ENCODE measurements around the gene PTHLH. TPM values are rescaled to one million over a fixed set of nuclear protein-coding genes. Genes with fewer than 3 reads are reported as not detected.

PTHLH gene
- total RNA-seq, 1 experiment from 2014 or later, result not detected

- Mint-ChIP-seq H3K4me3 (no peak overlapping the region), H3K27me3 (ENCODE audit: low read depth) (no peaks in the 10 kb centered on the region; the same call in 1 of the 2 replicates), H3K36me3 (no peaks in the 10 kb centered on the region), H3K9me3 (no peaks in the 10 kb centered on the region), H3K4me1 (peaks cover 6% of the 10 kb centered on the region), H3K27ac (no peak overlapping the region)
- ChIA-PET POLR2A (no interaction called here), CTCF (no interaction called here)
- ATAC-seq (no peak), DNase-seq (ENCODE audit: low spot score) (no peak)
- TF ChIP-seq NR1H2 (CRISPR knock-in tag; IDR thresholded peaks at IDR 0.05) (no peak), GABPB1 (CRISPR knock-in tag; IDR thresholded peaks at IDR 0.05) (no peak), HMGA2 (CRISPR knock-in tag; IDR thresholded peaks at IDR 0.05) (no peak), ESRRA (CRISPR knock-in tag; IDR thresholded peaks at IDR 0.05; ENCODE audit: borderline replicate concordance) (no peak), ATF1 (CRISPR knock-in tag; IDR thresholded peaks at IDR 0.05) (no peak), NFATC4 (CRISPR knock-in tag; IDR thresholded peaks at IDR 0.05) (no peak), CDX4 (CRISPR knock-in tag; IDR thresholded peaks at IDR 0.05; ENCODE audit: borderline replicate concordance) (no peak), HMGXB4 (CRISPR knock-in tag; IDR thresholded peaks at IDR 0.05) (no peak), EMX1 (CRISPR knock-in tag; IDR thresholded peaks at IDR 0.05) (no peak), ERG (CRISPR knock-in tag; IDR thresholded peaks at IDR 0.05) (no peak), MLX (CRISPR knock-in tag; IDR thresholded peaks at IDR 0.05) (no peak), JUN (CRISPR knock-in tag; IDR thresholded peaks at IDR 0.05) (no peak), MYBL2 (CRISPR knock-in tag; IDR thresholded peaks at IDR 0.05) (no peak), ZNF281 (CRISPR knock-in tag; IDR thresholded peaks at IDR 0.05) (no peak), FOXJ3 (CRISPR knock-in tag; IDR thresholded peaks at IDR 0.05; ENCODE audit: borderline replicate concordance) (no peak), ZBTB43 (CRISPR knock-in tag; IDR thresholded peaks at IDR 0.05) (no peak), NR2C2 (CRISPR knock-in tag; IDR thresholded peaks at IDR 0.05) (no peak), CREM (CRISPR knock-in tag; IDR thresholded peaks at IDR 0.05) (no peak), ZNF232 (CRISPR knock-in tag; IDR thresholded peaks at IDR 0.05) (no peak), STAT6 (CRISPR knock-in tag; conservative IDR thresholded peaks at IDR 0.05; ENCODE audit: low read depth) (no peak)
Measured at GRCh38 chr12:27924350-27925135, 48.0 kb downstream of the PTHLH start.
